ENCODE data around the gene NARF.
"Not testable (repeated sequence)": the region's sequence is repeated elsewhere in the genome, so short reads cannot be mapped to it uniquely, and the experiment has no call there.

NARF gene

GRCh38 chr17:82446124-82446523 lies 12.4 kb upstream of the NARF start:
- DNase-seq (ENCODE audit: low spot score) = peak; percentile 26

GRCh38 chr17:82446649-82447048 lies 11.9 kb upstream of the NARF start:
- DNase-seq (ENCODE audit: low spot score) = no peak

- DNase-seq (ENCODE audit: low spot score) = no peak
Observed at GRCh38 chr17:82447876-82448275, 10.7 kb upstream of the NARF start.

- peak; percentile 47 for DNase-seq (ENCODE audit: low spot score)
Observed at GRCh38 chr17:82449131-82449882, 9.2 kb upstream of the NARF start.

- DNase-seq (ENCODE audit: low spot score) = no peak
Observed at GRCh38 chr17:82449883-82450356, 8.6 kb upstream of the NARF start.

- peak; percentile 99 for DNase-seq (ENCODE audit: low spot score)
Observed at GRCh38 chr17:82450357-82451106, 8.0 kb upstream of the NARF start, which contains the start of gene CYBC1. Gene CYBC1, minus strand, starts transcription at chr17:82450752. Its CDS starts 1,498 bp downstream, at chr17:82449254.

GRCh38 chr17:82452162-82452561 lies 6.4 kb upstream of the NARF start:
- DNase-seq (ENCODE audit: low spot score) = no peak

GRCh38 chr17:82453151-82453550 lies 5.4 kb upstream of the NARF start:
- not testable (repeated sequence) for DNase-seq (ENCODE audit: low spot score)

- not testable (repeated sequence) for DNase-seq (ENCODE audit: low spot score)
Observed at GRCh38 chr17:82453706-82454105, 4.8 kb upstream of the NARF start.

- no peak for DNase-seq (ENCODE audit: low spot score)
Observed at GRCh38 chr17:82457073-82457928, 1.2 kb upstream of the NARF start.

GRCh38 chr17:82457929-82458178 lies 687 bp upstream of the NARF start:
- DNase-seq (ENCODE audit: low spot score) = no peak

- DNase-seq (ENCODE audit: low spot score) = peak; percentile 66
Observed at GRCh38 chr17:82458885-82459424, 414 bp downstream of the NARF start.

GRCh38 chr17:82459936-82460335 lies 1.4 kb downstream of the NARF start:
- DNase-seq (ENCODE audit: low spot score) = not testable (repeated sequence)

GRCh38 chr17:82461827-82462524 lies 3.4 kb downstream of the NARF start:
- DNase-seq (ENCODE audit: low spot score) = no peak

GRCh38 chr17:82463391-82463790 lies 4.8 kb downstream of the NARF start:
- DNase-seq (ENCODE audit: low spot score) = no peak

- DNase-seq (ENCODE audit: low spot score) = no peak
Observed at GRCh38 chr17:82463925-82464566, 5.5 kb downstream of the NARF start.

GRCh38 chr17:82464567-82464929 lies 6.0 kb downstream of the NARF start:
- DNase-seq (ENCODE audit: low spot score) = no peak

- no peak for DNase-seq (ENCODE audit: low spot score)
Observed at GRCh38 chr17:82465023-82465603, 6.6 kb downstream of the NARF start.

GRCh38 chr17:82468692-82469091 lies 10.2 kb downstream of the NARF start:
- DNase-seq (ENCODE audit: low spot score) = no peak

- no peak for DNase-seq (ENCODE audit: low spot score)
Observed at GRCh38 chr17:82470065-82470464, 11.5 kb downstream of the NARF start.

Data from D341Med (cell line).